Smooth muscle cell of the coronary artery (primary cell): ENCODE results near the gene FGF8. TPM values are rescaled to one million over a fixed set of nuclear protein-coding genes. Genes with fewer than 3 reads are reported as not detected.

Source experiments
- total RNA-seq: library from RNA; depleted of rRNA; stranded (reverse); fragments of >200 nt; gene quantifications from 2 replicates; pipeline ENCODE4 v1.2.3, GENCODE V29; 2014; ENCODE audit warnings: low replicate concordance

The FGF8 gene, protein sequence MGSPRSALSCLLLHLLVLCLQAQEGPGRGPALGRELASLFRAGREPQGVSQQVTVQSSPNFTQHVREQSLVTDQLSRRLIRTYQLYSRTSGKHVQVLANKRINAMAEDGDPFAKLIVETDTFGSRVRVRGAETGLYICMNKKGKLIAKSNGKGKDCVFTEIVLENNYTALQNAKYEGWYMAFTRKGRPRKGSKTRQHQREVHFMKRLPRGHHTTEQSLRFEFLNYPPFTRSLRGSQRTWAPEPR
- not detected in 2 replicates for total RNA-seq

GRCh38 chr10:101775273-101776160, at the start of gene FGF8:
FGF8 (minus strand) TSS chr10:101776114; CDS start chr10:101775900, 214 bp downstream.

GRCh38 chr10:101818119-101818871, 42.4 kb upstream of the FGF8 start, which contains the start of gene OGA:
OGA (minus strand) TSS chr10:101818444; CDS start chr10:101818022, 422 bp downstream.

DNA sequence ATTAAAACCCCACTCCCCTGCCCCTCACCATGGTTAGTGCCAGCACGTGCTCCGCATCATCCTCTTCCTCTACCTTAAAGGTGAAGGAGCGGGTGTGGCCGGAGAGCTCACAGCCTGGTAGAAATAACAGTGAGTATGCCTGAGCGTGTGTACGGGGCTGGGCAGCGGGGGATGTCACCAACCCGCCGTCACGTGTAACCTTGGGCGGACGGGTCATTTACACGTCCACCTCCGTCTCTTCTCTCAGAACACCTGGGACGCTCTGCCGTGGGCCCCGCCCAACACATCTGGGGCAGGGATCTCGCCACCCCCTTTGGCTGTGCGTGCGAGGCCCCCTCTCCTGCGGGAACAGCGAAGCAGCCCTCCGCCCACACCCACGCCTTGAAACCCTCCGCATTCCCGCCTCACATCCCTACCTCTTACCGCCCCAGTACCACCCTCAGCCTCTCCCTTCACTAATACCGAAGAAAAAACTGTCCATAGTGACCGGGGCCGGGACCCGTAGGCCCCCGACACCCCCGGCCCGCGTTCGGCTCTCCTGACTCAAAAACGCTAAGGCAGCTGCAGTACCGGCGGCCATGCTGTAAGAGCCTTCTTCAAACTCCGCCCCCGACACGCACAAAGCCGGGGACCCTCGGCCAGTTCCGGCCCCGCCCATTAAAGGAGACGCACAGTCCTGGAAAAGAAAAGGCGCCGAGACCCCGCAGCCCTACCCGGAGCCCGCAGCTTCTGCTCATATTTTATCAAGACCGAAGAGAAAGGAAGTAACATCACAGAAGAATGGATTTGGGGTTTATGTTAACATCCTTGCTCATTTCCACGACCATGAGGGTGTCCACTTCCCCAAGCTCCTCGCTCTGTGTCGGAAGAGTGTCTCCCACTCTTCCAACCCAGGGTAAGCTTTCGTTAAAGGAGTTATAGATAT, 7.2 kb upstream of the FGF8 start, which contains the start of gene NPM3:
Gene NPM3, minus strand, starts transcription at position 636 of the 925 bp plus-strand sequence. Its CDS starts 56 bp downstream, at position 580.

Other genes starting within 250 kb of the FGF8 start
- 6.3 and 6.8 TPM in 2 replicates for gene POLL, start 187.9 kb downstream of the FGF8 start, total RNA-seq
- gene DPCD, start 187.8 kb downstream of the FGF8 start, total RNA-seq, result 69.5 and 83.4 TPM in 2 replicates
- 36.6 and 82.8 TPM in 2 replicates for gene FBXW4, start 80.9 kb downstream of the FGF8 start, total RNA-seq
- gene NPM3, start 7.3 kb upstream of the FGF8 start, total RNA-seq, result 124 and 126 TPM in 2 replicates
- gene OGA, start 42.3 kb upstream of the FGF8 start, total RNA-seq, result 65.8 and 79.6 TPM in 2 replicates
- gene KCNIP2, start 67.7 kb upstream of the FGF8 start, total RNA-seq, result 0.30 and 1.1 TPM in 2 replicates